HFFc6 (cell line): Measurements from ENCODE around the gene EVI5L. TPM values are rescaled to one million over a fixed set of nuclear protein-coding genes. Genes with fewer than 3 reads are reported as not detected.

Experiments
- DNase-seq: peaks from one replicate; pipeline ENCODE4 v3.0.0-alpha.2; 2018
- H3K27ac Mint-ChIP-seq: 2 replicates; pipeline ENCODE4 v1.8.0; 2020; ENCODE audit warnings: mild to moderate bottlenecking, mixed read lengths
- H3K27me3 Mint-ChIP-seq: 2 replicates; pipeline ENCODE4 v1.8.0; 2021; ENCODE audit warnings: mild to moderate bottlenecking, moderate library complexity, mixed read lengths; ENCODE audit not compliant: insufficient read depth
- H3K36me3 Mint-ChIP-seq: 2 replicates; pipeline ENCODE4 v1.8.0; 2021; ENCODE audit warnings: low read depth, mixed read lengths
- H3K4me1 Mint-ChIP-seq: 2 replicates; pipeline ENCODE4 v1.8.0; 2020; ENCODE audit warnings: low read depth, mixed read lengths
- H3K4me3 Mint-ChIP-seq: 2 replicates; pipeline ENCODE4 v1.8.0; 2020; ENCODE audit warnings: mild to moderate bottlenecking, moderate library complexity, mixed read lengths
- H3K9me3 Mint-ChIP-seq: 2 replicates; pipeline ENCODE4 v1.8.0; 2020; ENCODE audit warnings: mild to moderate bottlenecking, mixed read lengths
- CTCF ChIP-seq: fragments of 200-600 bp; sonication (generic); IDR thresholded peaks from 2 replicates; pipeline ENCODE4 v1.5.0; 2021; ENCODE audit warnings: antibody characterized with exemption, mild to moderate bottlenecking
- total RNA-seq, 6 experiments: library from RNA; stranded (reverse); fragmentation: NEBNext Ultra II Directional; extraction: Animal tissue kit (Norgen Biotek cat#: 25700); gene quantifications; 2 replicates in 1 of 6; 3 replicates in 5 of 6; pipeline ENCODE4 v1.2.3, GENCODE V29; 2021

EVI5L gene
- total RNA-seq, 6 experiments from 2014 or later: 26.4 to 33.0 (median 27.7) TPM

GRCh38 chr19:7853770-7854128 lies 23.7 kb downstream of the EVI5L start:
- DNase-seq: no peak
- Mint-ChIP-seq H3K4me1 (peaks cover 6% of the 10 kb centered on the region; the same call in 1 of the 2 replicates), H3K9me3 (no peaks in the 10 kb centered on the region), H3K4me3 (no peak overlapping the region), H3K27me3 (peaks cover 5% of the 10 kb centered on the region), H3K27ac (no peak overlapping the region), H3K36me3 (no peaks in the 10 kb centered on the region)
- no peak for TF ChIP-seq CTCF

- no peak overlapping the region for H3K4me3 Mint-ChIP-seq
- H3K36me3 Mint-ChIP-seq: no peaks in the 10 kb centered on the region
- peaks cover 6% of the 10 kb centered on the region; the same call in 1 of the 2 replicates for H3K4me1 Mint-ChIP-seq
- H3K27ac Mint-ChIP-seq: no peak overlapping the region
- DNase-seq: no peak
- H3K9me3 Mint-ChIP-seq: no peaks in the 10 kb centered on the region
- peaks cover 5% of the 10 kb centered on the region for H3K27me3 Mint-ChIP-seq
- TF ChIP-seq CTCF: no peak
Observed at GRCh38 chr19:7855426-7856108, 25.5 kb downstream of the EVI5L start.

GRCh38 chr19:7856109-7856591 lies 26.1 kb downstream of the EVI5L start:
- no peak for TF ChIP-seq CTCF
- Mint-ChIP-seq H3K4me3 (no peak overlapping the region), H3K9me3 (no peaks in the 10 kb centered on the region)

GRCh38 chr19:7856679-7857663 lies 27.0 kb downstream of the EVI5L start:
- no peak for DNase-seq

More at GRCh38 chr19:7856109-7856591, 26.1 kb downstream of the EVI5L start:
- no peak for DNase-seq
- Mint-ChIP-seq H3K36me3 (no peaks in the 10 kb centered on the region), H3K4me1 (peaks cover 6% of the 10 kb centered on the region; the same call in 1 of the 2 replicates), H3K27me3 (peaks cover 7% of the 10 kb centered on the region), H3K27ac (no peak overlapping the region)

More at GRCh38 chr19:7856679-7857663, 27.0 kb downstream of the EVI5L start:
- Mint-ChIP-seq H3K4me3 (no peak overlapping the region), H3K27me3 (peaks cover 7% of the 10 kb centered on the region), H3K4me1 (peaks cover 6% of the 10 kb centered on the region; the same call in 1 of the 2 replicates), H3K36me3 (no peaks in the 10 kb centered on the region), H3K27ac (no peak overlapping the region), H3K9me3 (no peaks in the 10 kb centered on the region)
- TF ChIP-seq CTCF: no peak
